ENCODE measurements around the gene FXR2.

The FXR2 gene

GRCh38 chr17:7559320-7560171, 55.2 kb downstream of the FXR2 start:
- Histone ChIP-seq H3K36me3 (replicated peaks) (peaks cover 8% of the 10 kb centered on the region), H3K27ac (no peak overlapping the region), H3K4me3 (ENCODE audit: low read depth, low read length) (no peak overlapping the region), H3K27me3 (replicated peaks) (no peaks in the 10 kb centered on the region)
- in situ Hi-C loops (cut with HindIII; ENCODE audit: low pct_ligation_motif_present, low sequenced_read_pairs) = no loop called here
- TF ChIP-seq CTCF (IDR thresholded peaks at IDR 0.05; ENCODE audit: low read depth, low read length, missing control alignments) = no peak
- DNase-seq = no peak

- H3K27me3 ChIP-seq (replicated peaks) = no peaks in the 10 kb centered on the region
- no peak for TF ChIP-seq CTCF (IDR thresholded peaks at IDR 0.05; ENCODE audit: low read depth, low read length, missing control alignments)
- H3K4me3 ChIP-seq (ENCODE audit: low read depth, low read length) = peak within 1 kb of the TSS; percentile 12
- H3K27ac ChIP-seq = no peak within 1 kb of the TSS
- in situ Hi-C loops (cut with HindIII; ENCODE audit: low pct_ligation_motif_present, low sequenced_read_pairs) = no loop called here
- no peaks in the 10 kb centered on the region for H3K36me3 ChIP-seq (replicated peaks)
- no peak for DNase-seq
Measured at GRCh38 chr17:7558544-7559319, 56.0 kb downstream of the FXR2 start, which contains the start of gene TNFSF13. Gene TNFSF13 (plus strand): TSS chr17:7558750. CDS start chr17:7559040, 290 bp downstream.

- Histone ChIP-seq H3K36me3 (replicated peaks) (no peaks in the 10 kb centered on the region), H3K4me3 (ENCODE audit: low read depth, low read length) (peak overlapping the region; percentile 12), H3K27me3 (replicated peaks) (no peaks in the 10 kb centered on the region), H3K27ac (no peak overlapping the region)
- TF ChIP-seq CTCF (IDR thresholded peaks at IDR 0.05; ENCODE audit: low read depth, low read length, missing control alignments) = no peak
- DNase-seq = no peak
- in situ Hi-C loops (cut with HindIII; ENCODE audit: low pct_ligation_motif_present, low sequenced_read_pairs) = no loop called here
Measured at GRCh38 chr17:7557775-7558543, 56.7 kb downstream of the FXR2 start.

- in situ Hi-C loops (cut with HindIII; ENCODE audit: low pct_ligation_motif_present, low sequenced_read_pairs) = no loop called here
- no peak for DNase-seq
- H3K27me3 ChIP-seq (replicated peaks) = no peaks in the 10 kb centered on the region
- no peak overlapping the region for H3K4me3 ChIP-seq (ENCODE audit: low read depth, low read length)
- no peaks in the 10 kb centered on the region for H3K36me3 ChIP-seq (replicated peaks)
- H3K27ac ChIP-seq = no peak overlapping the region
- no peak for TF ChIP-seq CTCF (IDR thresholded peaks at IDR 0.05; ENCODE audit: low read depth, low read length, missing control alignments)
Measured at GRCh38 chr17:7557147-7557764, 57.4 kb downstream of the FXR2 start.

GRCh38 chr17:7556627-7557026, 58.1 kb downstream of the FXR2 start:
- in situ Hi-C loops (cut with HindIII; ENCODE audit: low pct_ligation_motif_present, low sequenced_read_pairs) = no loop called here
- no peak for DNase-seq
- TF ChIP-seq CTCF (IDR thresholded peaks at IDR 0.05; ENCODE audit: low read depth, low read length, missing control alignments) = no peak
- H3K4me3 ChIP-seq (ENCODE audit: low read depth, low read length) = no peak overlapping the region
- no peaks in the 10 kb centered on the region for H3K36me3 ChIP-seq (replicated peaks)
- H3K27ac ChIP-seq = no peak overlapping the region
- H3K27me3 ChIP-seq (replicated peaks) = no peaks in the 10 kb centered on the region
